Left lung (tissue), 10 donors: ENCODE measurements around the gene SUGP2. TPM values are rescaled to one million over a fixed set of nuclear protein-coding genes. Genes with fewer than 3 reads are reported as not detected.
"Not testable (repeated sequence)": the region's sequence is repeated elsewhere in the genome, so short reads cannot be mapped to it uniquely, and the experiment has no call there.

Experiments used
- ATAC-seq: fragments of 200-7000 bp; cut with Tn5 transposase; one replicate; pipeline ENCODE4 v1.9.1; 2020; ENCODE audit warnings: moderate library complexity
- DNase-seq, 4 donors: peaks; one replicate each; pipeline ENCODE4 v3.0.0-alpha.2; 2013 to 2020
- H3K27ac ChIP-seq, 2 donors: fragments of 200-600 bp; sonication (generic) in 1 of 2; one replicate each; pipeline versions ENCODE4 v1.5.0 to v1.8.0; 2020 to 2021
- H3K27me3 ChIP-seq, 2 donors: fragments of 200-600 bp; sonication (generic) in 1 of 2; one replicate each; pipeline versions ENCODE4 v1.5.0 to v1.8.0; 2020 to 2021
- H3K36me3 ChIP-seq, 2 donors: fragments of 200-600 bp; sonication (generic) in 1 of 2; one replicate each; pipeline versions ENCODE4 v1.5.0 to v1.8.0; 2020 to 2021
- H3K4me1 ChIP-seq, 2 donors: fragments of 200-600 bp; one replicate each; pipeline ENCODE4 v1.8.0; 2021
- H3K4me3 ChIP-seq, 2 donors: fragments of 200-600 bp; sonication (generic) in 1 of 2; one replicate each; pipeline versions ENCODE4 v1.5.0 to v1.8.0; 2020 to 2021; ENCODE audit warnings: mild to moderate bottlenecking in 1 of 2
- H3K9me3 ChIP-seq, 2 donors: fragments of 200-600 bp; sonication (generic) in 1 of 2; one replicate each; pipeline versions ENCODE4 v1.5.0 to v1.8.0; 2020 to 2021
- intact Hi-C, 2 donors: fragments of 100-400 bp; cut with DNase I; formaldehyde crosslinking; loops; one replicate each; pipeline versions ENCODE4 v1.11.2 to v1.14.2; 2022
- polyA plus RNA-seq, 6 donors: library from polyadenylated mRNA; unstranded; fragments of 120-200 nt; gene quantifications; one replicate each; pipeline ENCODE4 v1.2.1, GENCODE V29; 2013; ENCODE audit not compliant: insufficient read length in 6 of 6
- total RNA-seq, 2 donors: library from RNA; stranded (reverse); fragmentation: NEBNext Ultra II Directional; extraction: Animal tissue kit (Norgen Biotek cat#: 25700); gene quantifications; one replicate each; pipeline ENCODE4 v1.2.1, GENCODE V29; 2021
- TF ChIP-seq, protein P1 (sequence below), 2 donors: fragments of 200-600 bp; sonication (generic) in 1 of 2; IDR thresholded peaks; one replicate each; pipeline versions ENCODE4 v1.5.0 to v1.8.0; 2021; ENCODE audit warnings: antibody characterized with exemption in 2 of 2
- donor health status: DM: no; HTN: yes; CAD: no.
- donor health status: DM: no; HTN: no; CAD: no.

SUGP2 gene
- total and polyA plus RNA-seq, 8 donors: 64.2 to 139 (median 103) TPM

DNA sequence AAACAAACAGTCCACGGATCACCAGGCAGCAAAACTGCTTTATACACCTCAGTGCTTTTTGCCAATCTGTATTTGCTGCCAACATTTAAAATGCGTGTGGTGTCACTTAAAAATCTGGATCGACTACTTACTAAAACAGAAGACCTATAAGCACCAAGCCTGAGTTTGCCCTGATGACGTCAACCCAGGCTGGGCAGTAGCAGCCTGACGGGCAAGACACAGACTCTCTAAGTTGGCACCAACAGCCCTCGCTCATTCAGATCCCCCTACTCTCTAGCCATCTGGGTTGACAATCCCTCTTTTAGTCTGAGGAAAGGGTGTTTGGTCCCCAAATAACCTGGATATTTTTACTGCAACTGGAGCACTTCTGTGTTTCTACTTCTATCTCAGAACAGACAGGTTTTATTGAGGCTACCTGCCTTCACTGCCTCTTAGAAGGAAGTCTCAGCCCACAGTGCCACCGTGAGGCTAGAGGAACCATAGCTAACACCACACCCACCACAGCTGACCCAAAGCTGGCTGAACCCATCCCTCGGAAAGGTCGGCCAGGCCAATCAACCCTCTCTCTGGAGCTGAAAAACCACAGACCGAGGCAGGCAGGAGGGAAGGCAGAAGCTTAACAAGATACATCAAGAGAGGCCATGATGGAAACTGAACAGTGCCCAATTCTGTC lies 6.9 kb downstream of the SUGP2 start:
- Histone ChIP-seq H3K27ac (peak overlapping the region in 1 of 2 donors; percentile 26), H3K4me1 (peaks cover 0 to 9% of the 10 kb centered on the region in 2 donors), H3K27me3 (no peaks in the 10 kb centered on the region), H3K9me3 (no peaks in the 10 kb centered on the region), H3K36me3 (peaks cover 0 to 97% of the 10 kb centered on the region in 2 donors), H3K4me3 (no peak overlapping the region)
- TF ChIP-seq, protein P1, sequence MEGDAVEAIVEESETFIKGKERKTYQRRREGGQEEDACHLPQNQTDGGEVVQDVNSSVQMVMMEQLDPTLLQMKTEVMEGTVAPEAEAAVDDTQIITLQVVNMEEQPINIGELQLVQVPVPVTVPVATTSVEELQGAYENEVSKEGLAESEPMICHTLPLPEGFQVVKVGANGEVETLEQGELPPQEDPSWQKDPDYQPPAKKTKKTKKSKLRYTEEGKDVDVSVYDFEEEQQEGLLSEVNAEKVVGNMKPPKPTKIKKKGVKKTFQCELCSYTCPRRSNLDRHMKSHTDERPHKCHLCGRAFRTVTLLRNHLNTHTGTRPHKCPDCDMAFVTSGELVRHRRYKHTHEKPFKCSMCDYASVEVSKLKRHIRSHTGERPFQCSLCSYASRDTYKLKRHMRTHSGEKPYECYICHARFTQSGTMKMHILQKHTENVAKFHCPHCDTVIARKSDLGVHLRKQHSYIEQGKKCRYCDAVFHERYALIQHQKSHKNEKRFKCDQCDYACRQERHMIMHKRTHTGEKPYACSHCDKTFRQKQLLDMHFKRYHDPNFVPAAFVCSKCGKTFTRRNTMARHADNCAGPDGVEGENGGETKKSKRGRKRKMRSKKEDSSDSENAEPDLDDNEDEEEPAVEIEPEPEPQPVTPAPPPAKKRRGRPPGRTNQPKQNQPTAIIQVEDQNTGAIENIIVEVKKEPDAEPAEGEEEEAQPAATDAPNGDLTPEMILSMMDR (IDR thresholded peaks at IDR 0.05): no peak
- intact Hi-C loops: no loop called here
- ATAC-seq: peak; percentile 89
- peak in 2 of 4 donors; percentile 39 to 65 for DNase-seq

DNA sequence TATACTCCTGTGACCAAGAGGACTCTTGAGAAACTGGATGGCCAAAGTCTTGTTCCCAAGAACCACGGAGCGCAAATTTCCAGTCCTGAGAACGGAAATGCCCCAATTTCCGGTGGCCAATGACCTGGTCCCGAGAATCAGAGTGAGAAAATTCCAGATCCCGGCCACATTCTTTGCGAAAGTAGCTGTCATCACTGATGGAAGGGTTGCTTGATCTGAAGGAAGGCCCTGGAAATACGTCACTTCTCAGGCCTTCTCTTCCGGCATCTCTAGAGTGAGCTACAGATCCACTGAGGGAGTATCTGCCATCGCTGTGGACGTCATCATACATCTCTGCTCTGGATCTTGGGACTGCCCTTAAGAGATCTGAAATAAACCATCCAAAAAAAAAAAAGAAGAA lies 7.5 kb downstream of the SUGP2 start:
- no peaks in the 10 kb centered on the region for H3K27me3 ChIP-seq
- H3K27ac ChIP-seq: peak overlapping the region in 1 of 2 donors; percentile 26
- ATAC-seq (no peak), DNase-seq (no peak)
- no peak overlapping the region for H3K4me3 ChIP-seq
- TF ChIP-seq, protein P1 (IDR thresholded peaks at IDR 0.05): no peak
- peaks cover 0 to 96% of the 10 kb centered on the region in 2 donors for H3K36me3 ChIP-seq
- intact Hi-C loops: no loop called here
- peaks cover 0 to 11% of the 10 kb centered on the region in 2 donors for H3K4me1 ChIP-seq
- H3K9me3 ChIP-seq: no peaks in the 10 kb centered on the region

DNA sequence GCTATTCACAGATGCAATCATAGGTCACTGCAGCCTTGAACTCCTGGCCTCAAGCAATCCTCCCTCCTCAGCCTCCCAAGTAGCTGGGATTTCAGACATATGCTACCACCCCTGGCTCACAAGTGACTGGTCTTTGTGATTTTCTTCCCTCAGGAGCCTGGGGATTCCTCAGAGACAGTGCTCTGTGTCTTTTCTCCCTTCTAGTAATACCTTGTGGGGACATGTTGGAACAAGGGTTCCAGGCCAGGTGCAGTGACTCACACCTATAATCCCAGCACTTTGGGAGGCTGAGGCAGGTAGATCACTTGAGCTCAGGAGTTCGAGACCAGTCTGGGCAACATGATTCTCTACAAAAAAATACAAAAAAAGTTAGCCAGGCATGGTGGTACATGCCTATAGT lies 9.9 kb downstream of the SUGP2 start:
- ATAC-seq, H3K27ac ChIP-seq, intact Hi-C loops, H3K9me3 ChIP-seq, H3K4me3 ChIP-seq, H3K27me3 ChIP-seq, DNase-seq: not testable (repeated sequence)
- Histone ChIP-seq H3K4me1 (peaks cover 0 to 11% of the 10 kb centered on the region in 2 donors), H3K36me3 (peaks cover 0 to 83% of the 10 kb centered on the region in 2 donors)

DNA sequence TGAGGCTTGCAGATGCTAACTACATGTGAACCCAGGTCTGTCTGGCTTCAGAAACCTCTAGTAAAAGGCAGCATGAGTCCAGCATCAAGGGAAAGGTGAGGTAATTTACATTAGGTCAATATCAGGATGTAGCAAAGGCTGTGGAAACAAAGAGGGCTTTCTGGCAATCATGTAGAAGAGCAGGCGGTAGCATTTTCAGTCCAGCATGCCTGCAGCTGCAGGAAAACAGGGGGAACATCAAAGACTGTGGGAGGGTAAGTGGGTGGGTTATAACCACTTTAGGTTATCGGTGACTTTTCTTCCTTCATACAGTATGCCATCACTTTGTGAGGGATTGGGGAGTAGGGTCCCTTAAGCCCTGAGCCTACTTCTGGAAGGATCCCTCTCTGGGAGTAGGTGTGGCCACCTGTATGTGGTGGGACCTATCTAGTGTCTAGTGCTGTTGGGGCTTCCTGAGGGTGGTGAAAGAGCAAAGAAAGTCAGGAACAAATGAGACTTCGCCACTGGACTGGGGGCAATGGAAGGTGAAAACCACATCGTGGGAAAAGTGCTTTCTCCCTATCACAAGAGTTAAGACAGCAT lies 10.8 kb downstream of the SUGP2 start:
- ATAC-seq: no peak
- intact Hi-C loops: no loop called here
- Histone ChIP-seq H3K36me3 (peaks cover 0 to 83% of the 10 kb centered on the region in 2 donors), H3K4me1 (peaks cover 0 to 11% of the 10 kb centered on the region in 2 donors), H3K9me3 (no peaks in the 10 kb centered on the region), H3K27me3 (no peaks in the 10 kb centered on the region), H3K4me3 (no peak overlapping the region), H3K27ac (no peak overlapping the region)
- TF ChIP-seq, protein P1 (IDR thresholded peaks at IDR 0.05): no peak
- DNase-seq: no peak

DNA sequence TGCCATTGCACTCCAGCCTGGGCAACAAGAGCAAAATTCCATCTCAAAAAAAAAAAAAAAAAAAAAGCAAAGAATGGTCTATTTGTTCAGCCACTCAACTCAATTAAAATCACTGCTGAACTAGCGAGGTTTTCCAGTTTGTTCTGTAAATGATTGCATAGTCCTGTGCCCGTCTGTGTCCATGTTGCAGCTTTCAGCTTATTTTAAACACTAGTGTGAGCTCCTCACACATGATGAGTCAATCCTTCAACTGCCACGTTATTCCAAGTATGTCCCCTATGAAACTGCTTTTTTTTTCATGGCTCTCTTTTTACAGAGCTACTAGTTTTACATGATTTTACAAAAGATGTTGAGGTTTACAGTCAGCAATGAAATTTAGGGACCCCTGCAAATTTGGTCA lies 12.2 kb downstream of the SUGP2 start:
- DNase-seq (peak in 1 of 4 donors; percentile 43), ATAC-seq (peak; percentile 89)
- H3K27ac ChIP-seq: peak overlapping the region in 1 of 2 donors; percentile 33
- peaks cover 4 to 83% of the 10 kb centered on the region in 2 donors for H3K36me3 ChIP-seq
- H3K4me3 ChIP-seq: no peak overlapping the region
- H3K27me3 ChIP-seq: no peaks in the 10 kb centered on the region
- H3K4me1 ChIP-seq: peaks cover 0 to 11% of the 10 kb centered on the region in 2 donors
- no peaks in the 10 kb centered on the region for H3K9me3 ChIP-seq
- TF ChIP-seq, protein P1 (IDR thresholded peaks at IDR 0.05): no peak
- intact Hi-C loops: no loop called here
